IPS-18a (cell line): Measurements from ENCODE around the gene FGF16.
"Not testable (repeated sequence)": the region's sequence is repeated elsewhere in the genome, so short reads cannot be mapped to it uniquely, and the experiment has no call there.

Source experiments
- H3K27ac ChIP-seq: one replicate; pipeline ENCODE4 v1.5.1; 2013; ENCODE audit warnings: low read length
- H3K27me3 ChIP-seq: one replicate; pipeline ENCODE4 v1.6.1; 2013; ENCODE audit warnings: mild to moderate bottlenecking, low read length; ENCODE audit not compliant: control insufficient read depth, insufficient read depth
- H3K36me3 ChIP-seq: one replicate; pipeline ENCODE4 v1.6.1; 2013; ENCODE audit warnings: low read depth, low read length; ENCODE audit not compliant: control insufficient read depth
- H3K4me1 ChIP-seq: one replicate; pipeline ENCODE4 v1.6.1; 2013; ENCODE audit warnings: low read depth, low read length; ENCODE audit not compliant: control insufficient read depth
- H3K4me3 ChIP-seq: one replicate; pipeline ENCODE4 v1.5.1; 2013; ENCODE audit warnings: low read length
- H3K9ac ChIP-seq: one replicate; pipeline ENCODE4 v1.6.1; 2013; ENCODE audit warnings: mild to moderate bottlenecking, low read length, moderate library complexity
- H3K9me3 ChIP-seq: one replicate; pipeline ENCODE4 v1.6.1; 2013; ENCODE audit warnings: low read depth, low read length; ENCODE audit not compliant: control insufficient read depth

Gene FGF16

GRCh38 chrX:77446908-77447652, at the start of gene FGF16:
TSS of gene FGF16 (plus strand) at chrX:77447389. CDS start at chrX:77447675, 286 bp downstream.
- peaks cover 21% of the 10 kb centered on the region for H3K27me3 ChIP-seq
- H3K9me3 ChIP-seq: no peaks in the 10 kb centered on the region
- no peaks in the 10 kb centered on the region for H3K36me3 ChIP-seq
- H3K4me3 ChIP-seq: peak within 1 kb of the TSS; percentile 44
- H3K4me1 ChIP-seq: no peaks in the 10 kb centered on the region
- H3K27ac ChIP-seq: no peak within 1 kb of the TSS
- no peak within 1 kb of the TSS for H3K9ac ChIP-seq

- H3K27me3 ChIP-seq: no peaks in the 10 kb centered on the region
- H3K36me3 ChIP-seq: no peaks in the 10 kb centered on the region
- no peak overlapping the region for H3K27ac ChIP-seq
- H3K4me3 ChIP-seq: no peak overlapping the region
- peaks cover 3% of the 10 kb centered on the region for H3K9me3 ChIP-seq
- no peaks in the 10 kb centered on the region for H3K4me1 ChIP-seq
- H3K9ac ChIP-seq: no peak overlapping the region
Observed at GRCh38 chrX:77398330-77398954, 48.7 kb upstream of the FGF16 start.

GRCh38 chrX:77404419-77404818, 42.8 kb upstream of the FGF16 start:
- H3K4me1 ChIP-seq: no peaks in the 10 kb centered on the region
- H3K27me3 ChIP-seq: no peaks in the 10 kb centered on the region
- H3K9me3 ChIP-seq: peaks cover 6% of the 10 kb centered on the region
- H3K27ac ChIP-seq: no peak overlapping the region
- no peak overlapping the region for H3K4me3 ChIP-seq
- no peaks in the 10 kb centered on the region for H3K36me3 ChIP-seq
- H3K9ac ChIP-seq: no peak overlapping the region

GRCh38 chrX:77407821-77408220, 39.4 kb upstream of the FGF16 start:
- not testable (repeated sequence) for H3K27ac ChIP-seq, H3K36me3 ChIP-seq, H3K4me1 ChIP-seq, H3K9me3 ChIP-seq, H3K27me3 ChIP-seq, H3K4me3 ChIP-seq, H3K9ac ChIP-seq

- Histone ChIP-seq H3K27ac (no peak overlapping the region), H3K9ac (no peak overlapping the region), H3K9me3 (peaks cover 8% of the 10 kb centered on the region), H3K4me3 (no peak overlapping the region), H3K27me3 (no peaks in the 10 kb centered on the region), H3K4me1 (no peaks in the 10 kb centered on the region), H3K36me3 (no peaks in the 10 kb centered on the region)
Observed at GRCh38 chrX:77412631-77413030, 34.6 kb upstream of the FGF16 start.

GRCh38 chrX:77415161-77415560, 32.0 kb upstream of the FGF16 start:
- Histone ChIP-seq H3K4me3 (no peak overlapping the region), H3K4me1 (no peaks in the 10 kb centered on the region), H3K9me3 (peaks cover 9% of the 10 kb centered on the region), H3K36me3 (no peaks in the 10 kb centered on the region), H3K9ac (no peak overlapping the region), H3K27ac (no peak overlapping the region), H3K27me3 (no peaks in the 10 kb centered on the region)

- Histone ChIP-seq H3K4me1 (no peaks in the 10 kb centered on the region), H3K4me3 (no peak overlapping the region), H3K27ac (no peak overlapping the region), H3K36me3 (no peaks in the 10 kb centered on the region), H3K27me3 (no peaks in the 10 kb centered on the region), H3K9ac (no peak overlapping the region), H3K9me3 (peaks cover 9% of the 10 kb centered on the region)
Observed at GRCh38 chrX:77415882-77416281, 31.3 kb upstream of the FGF16 start.

GRCh38 chrX:77422891-77423648, 24.1 kb upstream of the FGF16 start:
- H3K4me1 ChIP-seq: peaks cover 6% of the 10 kb centered on the region
- H3K27ac ChIP-seq: peak overlapping the region; percentile 5
- H3K9me3 ChIP-seq: no peaks in the 10 kb centered on the region
- H3K9ac ChIP-seq: no peak overlapping the region
- H3K4me3 ChIP-seq: no peak overlapping the region
- no peaks in the 10 kb centered on the region for H3K27me3 ChIP-seq
- no peaks in the 10 kb centered on the region for H3K36me3 ChIP-seq

GRCh38 chrX:77426811-77427210, 20.4 kb upstream of the FGF16 start:
- H3K27me3 ChIP-seq: no peaks in the 10 kb centered on the region
- H3K9me3 ChIP-seq: no peaks in the 10 kb centered on the region
- no peaks in the 10 kb centered on the region for H3K36me3 ChIP-seq
- H3K27ac ChIP-seq: no peak overlapping the region
- H3K9ac ChIP-seq: no peak overlapping the region
- H3K4me3 ChIP-seq: no peak overlapping the region
- H3K4me1 ChIP-seq: peaks cover 6% of the 10 kb centered on the region

GRCh38 chrX:77427611-77428010, 19.6 kb upstream of the FGF16 start:
- Histone ChIP-seq H3K9ac (no peak overlapping the region), H3K27me3 (no peaks in the 10 kb centered on the region), H3K27ac (no peak overlapping the region), H3K9me3 (peaks cover 3% of the 10 kb centered on the region), H3K4me1 (peaks cover 3% of the 10 kb centered on the region), H3K4me3 (no peak overlapping the region), H3K36me3 (no peaks in the 10 kb centered on the region)

- no peak overlapping the region for H3K9ac ChIP-seq
- H3K4me1 ChIP-seq: no peaks in the 10 kb centered on the region
- H3K36me3 ChIP-seq: no peaks in the 10 kb centered on the region
- H3K27me3 ChIP-seq: no peaks in the 10 kb centered on the region
- H3K4me3 ChIP-seq: no peak overlapping the region
- peaks cover 6% of the 10 kb centered on the region for H3K9me3 ChIP-seq
- H3K27ac ChIP-seq: no peak overlapping the region
Observed at GRCh38 chrX:77428551-77428950, 18.6 kb upstream of the FGF16 start.
